ENCODE measurements around the gene ABHD12B. TPM values are rescaled to one million over a fixed set of nuclear protein-coding genes. Genes with fewer than 3 reads are reported as not detected.

Gene ABHD12B
- total and polyA plus RNA-seq, 2 of the 13 experiments (the other 11 are each of a cell fraction or from before 2014, with no cell fraction given): not detected

GRCh38 chr14:50943943-50944646, 72.2 kb downstream of the ABHD12B start, which contains the start of gene PYGL (continued):
- TF ChIP-seq KAT2B (IDR thresholded peaks at IDR 0.05; ENCODE audit: borderline replicate concordance, low read depth, low read length) (no peak), ZNF660 (CRISPR knock-in tag; IDR thresholded peaks at IDR 0.05; ENCODE audit: borderline replicate concordance, low read depth) (no peak), ZNF280B (CRISPR knock-in tag; IDR thresholded peaks at IDR 0.05; ENCODE audit: borderline replicate concordance) (0 out of 2 replicates have a peak, but pooled peaks have one; percentile 20), RXRA (CRISPR knock-in tag; IDR thresholded peaks at IDR 0.05) (no peak), SOX6 (IDR thresholded peaks at IDR 0.05) (no peak), SOX6 (CRISPR knock-in tag; IDR thresholded peaks at IDR 0.05) (no peak; the same call in 1 of the 2 replicates), ZBTB14 (CRISPR knock-in tag; IDR thresholded peaks at IDR 0.05) (no peak), ZSCAN20 (CRISPR knock-in tag; IDR thresholded peaks at IDR 0.05; ENCODE audit: borderline replicate concordance) (no peak), ZNF841 (CRISPR knock-in tag; IDR thresholded peaks at IDR 0.05; ENCODE audit: borderline replicate concordance) (no peak), SCMH1 (CRISPR knock-in tag; IDR thresholded peaks at IDR 0.05; ENCODE audit: borderline replicate concordance) (no peak), NRL (CRISPR knock-in tag; IDR thresholded peaks at IDR 0.05; ENCODE audit: borderline replicate concordance) (no peak), ZNF776 (CRISPR knock-in tag; IDR thresholded peaks at IDR 0.05) (peak; percentile 90; the same call in 1 of the 2 replicates), ZNF878 (CRISPR knock-in tag; IDR thresholded peaks at IDR 0.05) (no peak), IKZF4 (CRISPR knock-in tag; IDR thresholded peaks at IDR 0.05; ENCODE audit: borderline replicate concordance, low read depth, not compliant biosample characterization) (no peak), TAF1 (CRISPR knock-in tag; IDR thresholded peaks at IDR 0.05) (peak; percentile 75), ZNF572 (CRISPR knock-in tag; IDR thresholded peaks at IDR 0.05) (no peak)
- TF ChIP-seq, protein P1, sequence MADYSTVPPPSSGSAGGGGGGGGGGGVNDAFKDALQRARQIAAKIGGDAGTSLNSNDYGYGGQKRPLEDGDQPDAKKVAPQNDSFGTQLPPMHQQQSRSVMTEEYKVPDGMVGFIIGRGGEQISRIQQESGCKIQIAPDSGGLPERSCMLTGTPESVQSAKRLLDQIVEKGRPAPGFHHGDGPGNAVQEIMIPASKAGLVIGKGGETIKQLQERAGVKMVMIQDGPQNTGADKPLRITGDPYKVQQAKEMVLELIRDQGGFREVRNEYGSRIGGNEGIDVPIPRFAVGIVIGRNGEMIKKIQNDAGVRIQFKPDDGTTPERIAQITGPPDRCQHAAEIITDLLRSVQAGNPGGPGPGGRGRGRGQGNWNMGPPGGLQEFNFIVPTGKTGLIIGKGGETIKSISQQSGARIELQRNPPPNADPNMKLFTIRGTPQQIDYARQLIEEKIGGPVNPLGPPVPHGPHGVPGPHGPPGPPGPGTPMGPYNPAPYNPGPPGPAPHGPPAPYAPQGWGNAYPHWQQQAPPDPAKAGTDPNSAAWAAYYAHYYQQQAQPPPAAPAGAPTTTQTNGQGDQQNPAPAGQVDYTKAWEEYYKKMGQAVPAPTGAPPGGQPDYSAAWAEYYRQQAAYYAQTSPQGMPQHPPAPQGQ (CRISPR knock-in tag; IDR thresholded peaks at IDR 0.05; ENCODE audit: borderline replicate concordance): no peak
- TF ChIP-seq, protein P2, sequence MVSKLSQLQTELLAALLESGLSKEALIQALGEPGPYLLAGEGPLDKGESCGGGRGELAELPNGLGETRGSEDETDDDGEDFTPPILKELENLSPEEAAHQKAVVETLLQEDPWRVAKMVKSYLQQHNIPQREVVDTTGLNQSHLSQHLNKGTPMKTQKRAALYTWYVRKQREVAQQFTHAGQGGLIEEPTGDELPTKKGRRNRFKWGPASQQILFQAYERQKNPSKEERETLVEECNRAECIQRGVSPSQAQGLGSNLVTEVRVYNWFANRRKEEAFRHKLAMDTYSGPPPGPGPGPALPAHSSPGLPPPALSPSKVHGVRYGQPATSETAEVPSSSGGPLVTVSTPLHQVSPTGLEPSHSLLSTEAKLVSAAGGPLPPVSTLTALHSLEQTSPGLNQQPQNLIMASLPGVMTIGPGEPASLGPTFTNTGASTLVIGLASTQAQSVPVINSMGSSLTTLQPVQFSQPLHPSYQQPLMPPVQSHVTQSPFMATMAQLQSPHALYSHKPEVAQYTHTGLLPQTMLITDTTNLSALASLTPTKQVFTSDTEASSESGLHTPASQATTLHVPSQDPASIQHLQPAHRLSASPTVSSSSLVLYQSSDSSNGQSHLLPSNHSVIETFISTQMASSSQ (IDR thresholded peaks at IDR 0.05; ENCODE audit: low read depth): no peak
- TF ChIP-seq, protein P2 (CRISPR knock-in tag; IDR thresholded peaks at IDR 0.05; ENCODE audit: borderline replicate concordance): peak; percentile 52; the same call in 1 of the 2 replicates
- TF ChIP-seq, protein P3, sequence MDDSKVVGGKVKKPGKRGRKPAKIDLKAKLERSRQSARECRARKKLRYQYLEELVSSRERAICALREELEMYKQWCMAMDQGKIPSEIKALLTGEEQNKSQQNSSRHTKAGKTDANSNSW (CRISPR knock-in tag; IDR thresholded peaks at IDR 0.05; ENCODE audit: borderline replicate concordance): no peak; the same call in 1 of the 2 replicates
